ENCODE measurements around the gene TOM1. TPM values are rescaled to one million over a fixed set of nuclear protein-coding genes. Genes with fewer than 3 reads are reported as not detected.

Gene TOM1
- total RNA-seq, 2 donors from 2014 or later = 108 TPM

DNA sequence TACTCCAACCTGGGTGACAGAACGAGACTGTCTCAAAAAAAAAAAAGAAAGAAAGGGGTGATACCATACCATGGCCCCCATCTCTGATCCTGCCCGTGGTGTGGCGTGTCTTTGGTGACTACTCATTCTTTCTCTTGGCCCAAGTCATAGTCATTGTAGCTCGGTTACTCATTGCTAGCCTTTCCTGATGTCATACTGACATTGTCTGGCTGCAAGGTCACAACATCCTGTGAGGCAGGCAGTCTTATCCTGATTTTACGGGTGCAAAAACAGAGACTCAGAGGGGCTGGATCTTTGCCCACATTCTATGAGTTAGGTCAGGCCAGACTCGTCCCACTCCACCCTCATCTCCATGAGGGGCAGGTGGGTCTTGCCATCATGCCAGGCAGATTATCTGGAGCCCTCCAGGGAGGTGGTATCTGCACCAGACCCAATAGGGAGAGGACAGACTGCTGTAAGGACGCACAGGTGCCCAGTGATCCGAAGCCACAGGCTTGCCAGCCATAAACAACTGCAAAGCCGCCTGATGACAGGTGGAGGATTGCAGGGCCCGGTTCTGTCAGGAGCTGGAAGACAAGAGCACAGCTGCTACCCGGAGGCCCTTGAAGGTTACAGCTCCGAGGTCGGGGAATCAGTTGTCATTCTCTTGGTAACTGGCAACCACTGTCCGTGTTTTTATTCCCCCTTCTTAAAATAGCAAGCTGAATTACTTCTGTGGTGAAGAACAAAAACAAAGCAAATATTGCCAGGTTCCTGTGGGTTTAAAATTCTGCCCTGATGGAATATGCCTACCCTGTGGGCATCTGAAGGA is 13.8 kb downstream of the TOM1 start:
- TF ChIP-seq, protein P1, sequence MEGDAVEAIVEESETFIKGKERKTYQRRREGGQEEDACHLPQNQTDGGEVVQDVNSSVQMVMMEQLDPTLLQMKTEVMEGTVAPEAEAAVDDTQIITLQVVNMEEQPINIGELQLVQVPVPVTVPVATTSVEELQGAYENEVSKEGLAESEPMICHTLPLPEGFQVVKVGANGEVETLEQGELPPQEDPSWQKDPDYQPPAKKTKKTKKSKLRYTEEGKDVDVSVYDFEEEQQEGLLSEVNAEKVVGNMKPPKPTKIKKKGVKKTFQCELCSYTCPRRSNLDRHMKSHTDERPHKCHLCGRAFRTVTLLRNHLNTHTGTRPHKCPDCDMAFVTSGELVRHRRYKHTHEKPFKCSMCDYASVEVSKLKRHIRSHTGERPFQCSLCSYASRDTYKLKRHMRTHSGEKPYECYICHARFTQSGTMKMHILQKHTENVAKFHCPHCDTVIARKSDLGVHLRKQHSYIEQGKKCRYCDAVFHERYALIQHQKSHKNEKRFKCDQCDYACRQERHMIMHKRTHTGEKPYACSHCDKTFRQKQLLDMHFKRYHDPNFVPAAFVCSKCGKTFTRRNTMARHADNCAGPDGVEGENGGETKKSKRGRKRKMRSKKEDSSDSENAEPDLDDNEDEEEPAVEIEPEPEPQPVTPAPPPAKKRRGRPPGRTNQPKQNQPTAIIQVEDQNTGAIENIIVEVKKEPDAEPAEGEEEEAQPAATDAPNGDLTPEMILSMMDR (IDR thresholded peaks at IDR 0.05) = no peak
- Histone ChIP-seq H3K27me3 (no peaks in the 10 kb centered on the region), H3K4me3 (no peak overlapping the region), H3K36me3 (peaks cover 14% of the 10 kb centered on the region), H3K9me3 (no peaks in the 10 kb centered on the region), H3K4me1 (peaks cover 0 to 76% of the 10 kb centered on the region in 2 donors), H3K27ac (peak overlapping the region; percentile 89 to 95)
- no peak for DNase-seq (ENCODE audit: low spot score)

DNA sequence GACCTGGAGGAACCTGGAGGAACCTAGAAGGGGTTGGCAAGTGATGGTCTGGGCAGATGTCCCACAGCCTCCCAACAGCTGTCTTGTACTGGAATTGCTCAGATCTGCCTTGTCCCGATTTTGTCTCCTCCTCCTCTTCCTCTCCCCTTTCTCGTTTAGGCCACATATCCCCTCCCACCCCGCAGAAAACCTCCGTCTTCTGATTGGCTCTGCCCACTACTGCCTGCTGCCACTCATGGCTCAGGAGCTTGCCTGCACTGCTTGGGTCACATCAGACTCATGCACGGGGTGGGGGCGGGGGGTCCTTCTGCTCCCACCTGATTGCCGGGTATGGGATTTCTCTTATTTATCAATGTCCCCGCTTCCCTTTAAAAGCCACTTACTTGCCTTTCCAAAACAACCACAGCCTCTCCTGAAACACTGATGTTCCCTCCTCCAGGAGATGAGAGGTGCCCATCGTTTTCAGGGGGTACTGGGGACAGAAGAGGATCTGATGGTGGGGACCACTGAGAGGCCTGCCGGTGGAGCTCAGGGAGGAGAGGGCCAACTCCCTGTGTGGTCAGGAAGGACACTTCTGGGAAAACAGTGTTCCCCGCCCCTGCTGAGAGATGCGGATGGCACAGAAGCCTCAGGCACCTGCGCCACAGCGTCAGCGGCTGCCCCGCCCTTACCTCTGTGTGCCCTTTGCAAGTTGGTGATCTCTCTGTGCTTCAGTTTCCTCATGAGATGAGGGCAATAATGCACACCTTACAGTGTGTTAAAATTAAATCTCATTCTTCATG is 14.7 kb downstream of the TOM1 start:
- peak overlapping the region; percentile 89 to 95 for H3K27ac ChIP-seq
- TF ChIP-seq, protein P1 (IDR thresholded peaks at IDR 0.05) = no peak
- H3K4me1 ChIP-seq = peaks cover 0 to 73% of the 10 kb centered on the region in 2 donors
- DNase-seq (ENCODE audit: low spot score) = no peak
- H3K9me3 ChIP-seq = no peaks in the 10 kb centered on the region
- H3K4me3 ChIP-seq = no peak overlapping the region
- H3K36me3 ChIP-seq = peaks cover 23% of the 10 kb centered on the region
- H3K27me3 ChIP-seq = no peaks in the 10 kb centered on the region

DNA sequence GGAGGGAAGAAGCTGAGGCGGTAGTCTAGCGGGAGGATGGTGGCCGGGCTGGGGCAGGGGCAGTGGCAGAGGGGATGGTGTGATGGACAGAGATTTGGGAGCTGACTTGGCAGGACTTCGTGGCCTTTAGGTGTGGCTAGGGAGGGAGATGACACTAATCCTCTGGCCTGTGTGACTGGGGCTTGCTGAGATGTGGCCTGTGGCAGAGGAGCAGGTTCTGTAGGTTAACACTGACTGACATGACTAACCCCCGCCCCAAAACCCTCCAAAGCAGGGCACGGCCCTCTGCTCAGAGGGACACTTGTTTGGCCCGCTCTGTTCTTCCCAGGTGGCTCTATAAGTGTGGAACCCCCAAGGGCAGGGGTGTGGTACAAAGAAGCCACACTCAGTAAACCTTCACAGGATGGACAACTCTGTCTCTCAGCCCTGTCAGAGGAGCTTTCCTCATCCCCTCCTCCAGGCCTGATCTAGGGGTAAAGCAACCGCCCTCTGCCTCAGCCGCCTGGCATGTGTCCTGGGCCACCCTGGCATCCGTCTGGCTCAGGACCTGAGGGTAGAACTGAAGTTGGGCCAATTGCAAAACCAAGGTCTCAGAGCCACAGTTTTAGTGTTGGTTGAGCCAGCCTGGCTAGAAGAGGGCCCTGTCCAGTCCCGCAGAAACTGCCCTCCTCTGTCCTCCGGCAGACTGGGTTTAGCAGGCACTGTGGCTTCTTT is 15.6 kb downstream of the TOM1 start:
- TF ChIP-seq, protein P1 (IDR thresholded peaks at IDR 0.05) = no peak
- H3K4me3 ChIP-seq = no peak overlapping the region
- peaks cover 0 to 67% of the 10 kb centered on the region in 2 donors for H3K4me1 ChIP-seq

DNA sequence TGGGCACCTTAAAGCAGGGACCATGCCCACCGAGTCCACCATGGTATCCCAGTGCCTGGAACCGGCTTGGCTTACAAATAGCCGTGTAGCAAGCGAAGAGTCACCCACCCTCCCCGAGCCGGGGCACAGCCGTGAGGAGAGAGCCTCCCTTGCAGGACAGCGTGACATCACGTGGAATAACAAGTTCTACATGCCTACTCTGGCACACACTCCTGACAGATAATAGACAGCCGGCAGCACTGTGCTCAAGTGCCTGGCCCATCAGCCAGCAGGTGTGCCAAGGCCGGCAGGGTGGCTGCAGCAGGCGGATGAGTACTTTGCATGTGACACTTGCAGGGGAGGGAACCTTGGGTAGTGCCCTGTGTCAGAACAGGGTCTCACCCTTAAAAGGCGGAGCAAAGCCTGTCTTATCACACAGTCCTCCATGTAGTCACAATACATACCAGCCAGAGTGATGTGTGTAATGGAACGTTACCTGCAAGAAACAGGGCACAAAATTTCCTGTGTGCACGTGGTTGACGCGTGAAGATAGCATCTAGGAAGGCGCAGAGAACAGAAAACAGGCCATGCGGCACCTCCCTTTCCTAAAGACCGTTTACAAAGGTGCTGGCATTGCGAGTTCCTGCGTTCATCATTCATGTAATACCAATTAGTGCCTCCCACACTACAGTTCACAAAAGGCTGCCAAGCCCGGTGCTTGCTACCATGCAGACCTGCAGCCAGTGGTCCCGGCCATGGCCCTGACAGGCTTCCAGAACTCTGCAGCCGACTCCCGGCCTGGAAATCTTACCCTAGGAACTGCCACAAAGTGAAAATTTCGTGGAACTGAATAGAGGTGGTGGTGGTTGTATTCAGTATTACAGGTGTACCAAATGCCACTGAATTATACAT is 16.4 kb downstream of the TOM1 start:
- peak overlapping the region; percentile 89 to 95 for H3K27ac ChIP-seq

More for the DNA sequence above, 15.6 kb downstream of the TOM1 start:
- H3K36me3 ChIP-seq = peaks cover 31% of the 10 kb centered on the region
- H3K27me3 ChIP-seq = no peaks in the 10 kb centered on the region
- no peaks in the 10 kb centered on the region for H3K9me3 ChIP-seq
- H3K27ac ChIP-seq = peak overlapping the region; percentile 89 to 95
- DNase-seq (ENCODE audit: low spot score) = no peak

More for the DNA sequence above, 16.4 kb downstream of the TOM1 start:
- DNase-seq (ENCODE audit: low spot score) = peak; percentile 80
- no peaks in the 10 kb centered on the region for H3K27me3 ChIP-seq
- peaks cover 0 to 58% of the 10 kb centered on the region in 2 donors for H3K4me1 ChIP-seq
- peaks cover 31% of the 10 kb centered on the region for H3K36me3 ChIP-seq
- no peak overlapping the region for H3K4me3 ChIP-seq
- TF ChIP-seq, protein P1 (IDR thresholded peaks at IDR 0.05) = peak in 1 of 2 donors; percentile 13
- no peaks in the 10 kb centered on the region for H3K9me3 ChIP-seq

All from right atrium auricular region (tissue), 2 donors.